AG09319 (cell line): ENCODE data around the gene HS3ST3B1.
A peak's percentile ranks its signal among the peaks of the same experiment; 100 is the strongest.

ENCODE experiments used
- DNase-seq: peaks from one replicate; pipeline ENCODE4 v3.0.0-alpha.2; 2010; ENCODE audit warnings: low read depth; ENCODE audit errors: extremely low read depth
- TF ChIP-seq, protein P1 (sequence below): IDR thresholded peaks from 2 replicates; pipeline ENCODE4 v1.5.1; 2011; ENCODE audit warnings: low read depth, mild to moderate bottlenecking, inconsistent platforms, low read length, moderate library complexity

The HS3ST3B1 gene

DNA sequence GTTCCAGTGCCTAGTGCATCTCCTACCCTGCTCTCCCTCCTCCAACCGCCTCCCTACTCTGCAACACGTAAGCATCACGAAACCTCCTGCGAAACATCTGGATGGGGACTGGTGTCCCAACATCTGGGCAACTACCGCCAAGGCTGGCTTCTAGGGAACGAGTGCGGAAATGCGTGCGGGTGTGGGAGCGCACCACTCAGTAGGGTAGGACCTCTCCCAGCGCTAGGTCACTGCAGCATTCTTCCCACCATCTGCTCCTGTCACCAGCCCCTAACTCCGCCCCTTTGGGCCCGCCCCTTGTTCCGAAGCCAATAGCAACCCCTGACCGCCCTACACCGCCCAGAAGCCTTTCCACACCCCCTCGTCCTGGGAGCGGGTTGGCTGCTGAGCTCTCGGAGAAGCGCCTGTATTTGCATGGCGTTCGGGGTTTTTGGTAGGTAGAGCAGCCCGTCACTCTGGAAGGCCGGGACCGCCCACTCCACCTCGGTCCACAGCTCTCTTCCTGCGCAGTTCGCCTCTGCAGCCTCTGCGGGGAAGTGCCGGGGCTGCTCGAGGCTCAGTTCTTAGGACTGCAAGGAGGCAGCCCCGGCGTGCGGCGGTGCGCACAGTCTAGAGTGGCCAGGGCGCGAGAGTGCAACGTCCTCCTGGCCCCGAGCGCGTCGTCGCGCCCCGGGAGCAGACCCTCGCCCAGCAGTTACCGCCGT, at the start of gene HS3ST3B1:
Gene HS3ST3B1, plus strand, starts transcription at position 507 of the 704 bp plus-strand sequence. CDS start 438 bp downstream, outside the sequence.
- TF ChIP-seq, protein P1, sequence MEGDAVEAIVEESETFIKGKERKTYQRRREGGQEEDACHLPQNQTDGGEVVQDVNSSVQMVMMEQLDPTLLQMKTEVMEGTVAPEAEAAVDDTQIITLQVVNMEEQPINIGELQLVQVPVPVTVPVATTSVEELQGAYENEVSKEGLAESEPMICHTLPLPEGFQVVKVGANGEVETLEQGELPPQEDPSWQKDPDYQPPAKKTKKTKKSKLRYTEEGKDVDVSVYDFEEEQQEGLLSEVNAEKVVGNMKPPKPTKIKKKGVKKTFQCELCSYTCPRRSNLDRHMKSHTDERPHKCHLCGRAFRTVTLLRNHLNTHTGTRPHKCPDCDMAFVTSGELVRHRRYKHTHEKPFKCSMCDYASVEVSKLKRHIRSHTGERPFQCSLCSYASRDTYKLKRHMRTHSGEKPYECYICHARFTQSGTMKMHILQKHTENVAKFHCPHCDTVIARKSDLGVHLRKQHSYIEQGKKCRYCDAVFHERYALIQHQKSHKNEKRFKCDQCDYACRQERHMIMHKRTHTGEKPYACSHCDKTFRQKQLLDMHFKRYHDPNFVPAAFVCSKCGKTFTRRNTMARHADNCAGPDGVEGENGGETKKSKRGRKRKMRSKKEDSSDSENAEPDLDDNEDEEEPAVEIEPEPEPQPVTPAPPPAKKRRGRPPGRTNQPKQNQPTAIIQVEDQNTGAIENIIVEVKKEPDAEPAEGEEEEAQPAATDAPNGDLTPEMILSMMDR: no peak
- DNase-seq: peak; percentile 100

DNA sequence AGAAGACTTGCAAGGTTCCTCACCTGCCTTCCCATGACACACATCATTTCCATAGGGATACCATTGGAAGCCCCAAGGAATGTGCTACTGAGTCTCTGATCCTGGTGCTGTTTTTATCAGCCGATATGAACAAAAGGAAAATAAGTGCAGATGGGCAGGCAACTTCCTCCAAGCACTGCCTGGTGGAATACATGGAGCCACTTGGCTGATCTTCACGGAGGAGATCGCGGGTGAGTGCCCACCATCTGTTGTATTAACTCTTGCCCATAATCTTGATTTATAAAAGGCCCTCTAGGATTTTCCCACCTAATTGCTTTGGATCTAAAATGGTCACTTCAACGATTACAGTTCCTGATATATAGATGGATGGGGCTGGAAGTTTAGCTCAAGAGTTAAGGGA, 39.5 kb upstream of the HS3ST3B1 start:
- TF ChIP-seq, protein P1: no peak
- no peak for DNase-seq

DNA sequence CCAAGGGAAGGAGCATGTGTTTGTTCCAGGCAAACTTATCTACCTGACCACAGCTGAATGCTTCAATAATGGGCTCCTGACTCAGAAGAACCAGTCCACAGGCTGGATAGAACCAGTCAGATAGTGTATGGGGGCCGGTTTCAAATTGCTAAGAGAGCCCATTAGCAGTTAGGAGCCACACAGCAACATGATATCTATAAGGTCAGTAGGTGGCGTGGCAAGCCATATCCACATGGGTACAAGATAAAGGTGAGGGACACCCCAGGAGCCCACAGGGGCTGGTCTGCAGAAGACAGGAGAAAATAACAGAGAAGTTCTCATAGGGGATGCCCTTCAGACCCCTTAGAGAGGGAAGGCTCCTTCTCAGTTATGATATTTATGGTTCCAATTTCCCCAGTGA, 32.6 kb upstream of the HS3ST3B1 start:
- TF ChIP-seq, protein P1: no peak
- no peak for DNase-seq

DNA sequence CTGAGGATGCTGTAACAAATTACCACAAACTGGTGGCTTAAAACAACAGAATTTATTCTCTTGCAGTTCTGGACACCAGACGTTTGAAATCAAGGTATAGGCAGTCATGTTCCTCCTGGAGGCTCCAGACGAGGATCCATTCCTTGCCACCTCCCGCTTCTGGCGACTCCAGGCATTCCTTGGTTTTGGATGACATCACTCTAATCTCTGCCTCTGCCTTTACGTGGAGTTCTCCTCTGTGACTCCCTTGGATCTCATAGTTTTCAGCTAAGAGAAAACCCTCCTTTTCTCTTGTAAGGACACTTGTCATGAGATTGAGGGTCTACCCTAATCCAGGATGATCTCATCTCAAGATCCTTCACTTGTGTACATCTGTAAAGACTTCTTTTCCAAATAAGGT, 31.4 kb upstream of the HS3ST3B1 start:
- DNase-seq: no peak
- TF ChIP-seq, protein P1: no peak

DNA sequence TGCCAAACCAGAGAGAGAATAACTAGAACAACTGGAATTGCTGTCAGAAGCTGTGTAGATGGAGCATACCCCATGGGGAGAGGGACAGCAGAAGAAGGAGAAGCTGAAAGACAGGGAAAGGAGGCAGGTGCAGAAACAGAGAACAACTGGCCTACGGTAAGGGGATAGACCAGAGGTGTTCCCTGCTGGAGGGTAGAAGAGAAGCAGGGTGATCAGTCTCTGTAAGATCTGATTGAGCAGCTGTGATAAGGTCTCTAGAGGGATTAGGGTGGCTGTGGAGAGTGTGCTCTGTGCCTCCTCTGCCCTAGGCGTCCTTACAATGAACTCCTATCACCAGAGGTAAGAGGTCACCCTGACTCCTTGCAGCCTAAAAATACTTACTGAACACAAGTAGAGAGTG, 30.4 kb upstream of the HS3ST3B1 start:
- DNase-seq: no peak
- TF ChIP-seq, protein P1: no peak

DNA sequence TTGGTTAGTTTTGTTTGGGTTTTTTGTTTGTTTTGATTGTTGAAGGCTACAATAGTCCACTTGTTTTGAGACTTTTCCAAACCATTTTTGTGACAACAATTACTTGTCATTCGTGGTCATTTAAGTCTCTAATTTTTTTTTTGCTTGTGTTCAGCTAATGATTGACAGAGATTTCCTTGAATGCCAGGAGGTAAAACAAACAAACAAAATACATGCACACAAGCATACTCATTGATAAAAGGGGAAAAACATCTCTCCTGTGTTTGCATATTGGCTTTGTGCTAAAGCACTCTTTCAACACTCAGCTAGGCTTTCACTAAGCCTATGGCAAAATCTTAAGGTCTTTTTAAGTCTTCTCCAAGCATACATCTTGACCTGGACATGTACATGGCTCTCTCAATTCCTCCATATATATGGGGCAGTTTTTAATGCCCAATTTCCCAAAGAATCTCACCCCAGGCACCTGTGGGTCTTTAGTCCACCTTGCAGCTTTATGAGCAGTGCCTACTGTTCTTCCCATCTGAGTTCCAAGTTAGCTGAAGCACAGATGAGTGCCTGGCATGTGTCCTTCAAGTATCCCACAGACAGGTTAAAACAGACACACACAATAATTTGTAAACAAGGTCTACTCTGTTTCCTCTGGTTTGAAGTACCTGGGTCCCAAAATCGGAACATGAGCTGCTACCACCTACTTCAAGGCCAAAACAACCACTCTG, 24.2 kb upstream of the HS3ST3B1 start:
- TF ChIP-seq, protein P1: no peak
- no peak for DNase-seq

DNA sequence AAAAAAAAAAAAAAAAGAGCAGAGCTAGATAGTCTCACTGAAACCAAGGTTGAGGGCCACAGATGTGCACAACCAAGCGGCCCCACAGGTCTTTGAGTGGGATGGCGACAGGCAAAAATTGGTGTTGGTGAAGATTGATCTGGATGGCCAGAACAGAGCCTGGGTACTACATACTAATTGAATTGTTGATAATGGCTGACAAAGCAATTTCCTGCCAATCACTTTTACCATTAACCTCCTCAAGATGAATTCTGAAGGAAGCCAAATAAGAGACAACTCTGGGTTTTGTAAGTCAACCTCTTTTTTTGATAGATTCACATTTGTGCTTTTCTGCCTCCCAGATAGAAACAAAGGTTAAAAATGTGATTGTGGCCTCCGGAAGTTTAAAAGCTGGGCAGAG, 19.4 kb upstream of the HS3ST3B1 start:
- DNase-seq: no peak
- TF ChIP-seq, protein P1: no peak
